NCI-H146 treated with DMSO at 0.1 percent for 48 hours (cell line): Measurements from ENCODE around the gene ENDOG.
"Not testable (repeated sequence)": the region's sequence is repeated elsewhere in the genome, so short reads cannot be mapped to it uniquely, and the experiment has no call there.

Source experiments
- DNase-seq: peaks from one replicate; lab custom pipeline; 2025; ENCODE audit not compliant: unreplicated experiment; lab: John Stamatoyannopoulos, UW

The ENDOG gene

DNA sequence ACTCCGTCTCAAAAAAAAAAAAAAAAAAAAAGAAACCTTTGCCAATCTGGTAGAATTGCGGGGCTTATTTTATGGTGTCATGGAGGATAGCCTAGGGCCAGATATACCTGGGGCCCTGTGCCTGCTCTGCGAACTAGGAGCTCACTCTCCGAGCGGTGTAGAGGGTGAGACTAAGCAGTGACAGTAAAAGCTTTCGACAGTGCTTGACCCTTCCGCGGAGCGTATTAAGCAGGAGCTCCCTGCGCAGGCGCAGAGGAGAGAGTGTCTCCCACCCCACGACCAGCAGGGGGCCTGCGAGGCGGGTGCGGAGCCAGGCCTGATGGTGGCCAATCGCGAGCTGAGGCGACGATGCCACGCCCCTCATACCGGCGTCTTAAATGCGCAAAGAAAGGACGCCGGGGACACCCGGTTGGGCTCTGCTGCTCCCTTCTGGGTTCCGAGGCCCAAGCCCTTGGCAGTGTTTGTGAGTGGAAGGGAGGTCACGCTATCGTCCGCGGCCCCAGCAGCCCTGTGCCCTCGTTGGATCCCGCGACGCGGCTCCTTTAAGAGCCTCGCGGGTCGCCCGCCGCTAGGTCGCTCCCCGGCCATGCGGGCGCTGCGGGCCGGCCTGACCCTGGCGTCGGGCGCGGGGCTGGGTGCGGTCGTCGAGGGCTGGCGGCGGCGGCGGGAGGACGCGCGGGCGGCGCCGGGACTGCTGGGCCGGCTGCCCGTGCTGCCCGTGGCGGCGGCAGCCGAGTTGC lies at the start of gene ENDOG:
TSS of gene ENDOG (plus strand) at position 402 of the 740 bp plus-strand sequence. CDS start at position 587, 185 bp downstream.
- peak; percentile 82 for DNase-seq

DNA sequence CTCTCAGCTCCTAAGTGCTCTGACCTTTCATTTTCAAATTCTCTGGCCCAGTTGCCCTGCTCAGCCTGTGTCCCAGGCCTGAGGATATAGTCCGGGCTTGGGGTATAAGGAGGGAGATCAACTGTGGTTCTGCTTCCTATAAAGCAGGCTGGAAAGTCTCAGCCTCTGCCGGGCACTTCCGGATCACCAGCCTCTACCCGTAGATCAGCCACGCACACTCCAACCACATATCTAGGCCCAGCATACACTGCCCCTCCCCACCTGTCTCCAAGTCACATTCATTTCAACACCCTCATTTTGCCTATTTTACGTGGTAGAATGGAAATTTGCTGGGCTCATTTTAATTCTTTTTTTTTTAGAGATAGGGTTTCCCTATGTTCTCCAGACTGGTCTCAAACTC lies 49.7 kb upstream of the ENDOG start:
- no peak for DNase-seq

DNA sequence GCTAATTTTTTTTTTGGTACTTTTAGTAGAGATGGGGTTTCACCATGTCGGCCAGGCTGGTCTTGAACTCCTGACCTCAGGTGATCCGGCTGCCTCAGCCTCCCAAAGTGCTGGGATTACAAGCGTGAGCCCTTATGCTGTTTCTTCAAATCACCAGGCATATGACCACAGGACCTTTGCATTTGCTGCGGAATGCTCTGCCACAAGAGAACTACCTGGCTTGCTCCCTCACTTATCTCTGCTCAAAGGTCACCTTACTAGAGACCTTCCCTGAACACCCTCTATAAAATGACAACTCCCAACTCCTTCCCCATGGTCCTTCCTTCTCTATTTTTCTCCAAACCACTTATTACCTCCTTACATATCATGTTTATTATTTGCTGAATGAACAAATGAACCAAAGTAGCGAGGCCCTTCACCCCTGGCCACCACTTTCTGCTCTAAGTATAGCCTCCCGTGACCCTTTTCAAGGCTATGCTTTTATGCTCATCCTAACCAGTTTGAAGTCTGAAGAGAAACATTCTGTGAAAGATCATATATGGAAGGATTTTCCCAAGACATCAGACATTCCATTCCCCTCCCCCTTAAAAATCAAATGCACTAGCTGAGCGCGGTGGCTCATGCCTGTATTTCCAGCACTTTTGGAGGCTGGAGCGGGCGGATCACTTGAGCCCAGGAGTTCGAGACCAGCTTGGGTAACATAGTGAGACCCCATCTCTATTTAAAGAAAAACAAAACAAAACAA lies 47.8 kb upstream of the ENDOG start:
- no peak for DNase-seq

DNA sequence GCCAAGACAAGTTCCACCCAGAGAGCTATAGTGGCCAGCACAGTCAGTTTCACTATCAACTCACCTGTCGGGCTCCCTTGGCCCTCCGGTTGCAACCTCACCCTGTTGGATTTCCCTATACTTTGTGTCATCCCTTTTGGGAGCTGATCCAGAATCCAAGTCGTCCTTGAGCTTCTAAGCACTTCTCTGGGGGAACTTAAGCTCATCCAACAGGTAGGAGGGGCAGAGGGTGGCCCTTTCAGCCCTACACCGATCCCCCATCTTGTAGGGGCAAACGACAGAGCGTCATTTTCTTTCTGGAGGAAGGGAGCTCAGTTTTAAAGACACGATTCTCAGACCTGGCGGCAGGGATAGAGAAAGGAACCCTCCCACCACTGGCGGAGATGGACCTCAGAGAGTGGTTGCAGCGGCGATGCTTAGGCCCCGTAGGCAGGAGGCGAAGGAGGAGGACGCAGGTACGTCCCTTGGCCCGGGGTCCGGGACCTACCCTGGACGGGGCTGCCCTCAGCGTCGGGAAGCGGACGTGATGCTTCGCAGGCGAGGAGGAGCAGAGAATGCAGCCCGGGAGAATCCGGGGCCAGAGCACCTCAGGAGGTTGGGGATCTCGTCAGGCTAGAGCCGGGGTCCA lies 47.1 kb upstream of the ENDOG start:
- no peak for DNase-seq

DNA sequence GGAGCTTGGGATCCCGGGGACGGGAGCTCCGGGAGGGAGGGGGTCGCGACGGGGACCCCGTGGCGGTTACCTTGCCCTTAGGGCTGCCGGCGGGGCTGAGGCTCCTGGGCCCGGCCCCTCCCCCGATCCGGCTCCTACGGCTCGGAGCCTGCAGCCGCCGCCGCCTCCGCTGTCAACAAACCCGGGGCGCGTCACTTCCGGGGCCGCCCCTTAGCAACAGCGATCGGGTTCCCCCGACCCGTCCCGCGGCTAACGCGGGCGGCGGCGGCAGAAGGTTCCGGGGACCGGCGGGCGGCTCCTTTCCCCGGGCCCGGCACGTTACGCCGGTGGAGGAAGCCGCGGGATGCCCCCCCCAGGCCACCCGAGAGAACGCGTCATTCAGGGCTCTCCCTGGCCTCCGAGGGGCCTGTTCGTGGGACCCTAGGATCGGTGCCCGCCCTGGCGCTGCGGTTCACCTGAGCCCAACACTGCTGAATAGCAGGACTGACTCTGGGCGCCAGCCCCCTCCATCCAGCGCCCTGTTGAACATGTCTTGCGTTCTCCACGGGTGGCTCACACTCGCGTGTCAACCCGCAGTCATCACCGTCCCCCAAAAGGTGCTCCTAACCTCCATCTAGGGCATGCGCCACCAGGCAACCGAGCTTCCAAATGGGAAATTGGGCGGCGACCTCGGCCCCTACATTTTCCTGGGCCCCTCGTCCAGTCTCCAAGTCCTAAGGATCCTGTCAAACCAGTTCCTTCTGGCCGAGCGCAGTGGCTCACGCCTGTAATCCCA lies 46.4 kb upstream of the ENDOG start, which contains the start of gene ZER1:
TSS of gene ZER1 (minus strand) at position 183 of the 775 bp plus-strand sequence. CDS start 16,362 bp downstream, outside the sequence.
- peak; percentile 53 for DNase-seq

DNA sequence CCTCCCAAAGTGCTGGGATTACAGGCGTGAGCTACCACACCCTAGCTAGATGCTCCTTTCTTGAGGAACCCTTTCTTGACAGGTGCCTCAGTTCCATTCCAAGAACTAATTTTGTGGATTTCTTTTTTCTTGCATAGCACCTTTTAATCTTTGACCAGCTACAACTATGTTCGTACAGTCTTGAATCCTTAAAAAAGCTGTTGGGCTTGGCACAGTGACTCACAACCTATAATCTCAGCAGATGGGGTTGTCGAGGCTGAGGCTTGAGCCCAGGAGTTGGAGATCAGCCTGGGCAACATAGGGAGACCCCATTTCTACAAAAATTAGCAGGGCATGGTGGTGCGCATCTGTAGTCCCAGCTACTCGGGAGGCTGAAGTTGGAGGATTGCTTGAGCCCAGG lies 45.3 kb upstream of the ENDOG start:
- no peak for DNase-seq

DNA sequence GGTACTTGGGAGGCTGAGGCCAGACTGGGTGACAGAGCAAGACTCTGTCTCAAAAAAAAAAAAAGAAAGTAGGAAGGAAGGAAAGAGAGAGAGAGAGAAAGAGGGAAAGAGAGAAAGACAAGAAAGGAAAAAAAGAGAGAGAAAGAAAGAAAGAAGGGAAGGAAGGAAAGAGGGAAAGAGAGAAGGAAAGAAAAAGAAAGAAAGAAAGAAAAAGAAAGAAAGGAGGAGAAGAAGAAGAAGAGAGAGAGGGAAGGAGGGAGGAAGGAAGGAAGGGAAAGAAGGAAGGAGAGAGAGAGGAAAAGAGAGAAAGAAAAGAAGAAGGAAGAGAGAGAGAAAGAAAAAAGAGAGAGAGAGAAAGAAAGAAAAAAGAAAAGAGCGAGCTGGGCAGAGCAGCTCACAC lies 43.5 kb upstream of the ENDOG start:
- DNase-seq = no peak

DNA sequence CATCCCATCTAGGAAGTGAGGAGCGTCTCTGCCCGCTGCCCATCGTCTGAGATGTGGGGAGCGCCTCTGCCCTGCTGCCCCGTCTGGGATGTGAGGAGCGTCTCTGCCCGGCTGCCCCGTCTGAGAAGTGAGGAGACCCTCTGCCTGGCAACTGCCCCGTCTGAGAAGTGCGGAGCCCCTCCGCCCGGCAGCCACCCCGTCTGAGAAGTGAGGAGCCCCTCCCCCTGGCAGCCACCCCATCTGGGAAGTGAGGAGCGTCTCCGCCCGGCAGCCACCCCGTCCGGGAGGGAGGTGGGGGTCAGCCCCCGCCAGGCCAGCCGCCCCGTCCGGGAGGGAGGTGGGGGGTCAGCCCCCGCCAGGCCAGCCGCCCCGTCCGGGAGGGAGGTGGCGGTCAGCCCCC lies 38.2 kb upstream of the ENDOG start:
- DNase-seq = not testable (repeated sequence)

DNA sequence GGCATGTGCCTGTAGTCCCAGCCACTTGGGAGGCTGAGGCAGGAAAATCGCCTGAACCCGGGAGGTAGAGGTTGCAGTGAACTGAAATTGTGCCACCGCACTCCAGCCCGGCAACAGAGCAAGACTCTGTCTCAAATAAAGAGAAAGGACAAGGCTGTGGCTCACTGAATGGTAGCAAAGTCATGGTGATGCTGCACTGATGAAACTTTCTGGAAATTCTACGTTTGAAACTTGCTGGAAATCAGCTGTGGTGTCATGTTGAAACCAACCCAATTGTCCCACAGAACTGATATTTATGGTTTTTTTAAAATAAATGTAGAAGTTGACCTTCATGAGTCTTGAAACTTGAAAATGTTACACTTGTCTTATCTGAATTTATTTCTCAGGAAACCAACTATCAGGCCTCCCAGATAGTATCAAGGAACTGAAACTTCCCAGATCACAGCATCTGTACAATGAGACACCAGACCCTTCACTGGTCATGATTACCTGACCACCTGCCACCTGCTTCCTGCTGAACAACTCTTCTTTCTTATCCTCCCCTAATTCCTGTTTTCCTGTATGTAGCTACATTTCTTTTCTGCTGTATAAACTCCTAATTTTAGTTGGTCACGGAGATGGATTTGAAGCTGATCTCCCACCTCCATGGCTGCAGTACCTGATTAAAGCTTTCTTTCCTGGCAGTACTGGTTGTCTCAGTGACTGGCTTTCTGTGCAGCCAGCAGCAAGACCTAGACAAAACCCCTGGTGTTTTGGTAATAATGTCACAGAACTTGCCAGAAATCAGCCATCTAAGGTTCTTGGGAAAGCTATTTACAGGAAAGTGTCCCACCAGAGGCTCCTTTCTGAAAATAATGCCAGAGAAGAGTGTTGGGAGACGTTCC lies 36.9 kb upstream of the ENDOG start:
- no peak for DNase-seq

DNA sequence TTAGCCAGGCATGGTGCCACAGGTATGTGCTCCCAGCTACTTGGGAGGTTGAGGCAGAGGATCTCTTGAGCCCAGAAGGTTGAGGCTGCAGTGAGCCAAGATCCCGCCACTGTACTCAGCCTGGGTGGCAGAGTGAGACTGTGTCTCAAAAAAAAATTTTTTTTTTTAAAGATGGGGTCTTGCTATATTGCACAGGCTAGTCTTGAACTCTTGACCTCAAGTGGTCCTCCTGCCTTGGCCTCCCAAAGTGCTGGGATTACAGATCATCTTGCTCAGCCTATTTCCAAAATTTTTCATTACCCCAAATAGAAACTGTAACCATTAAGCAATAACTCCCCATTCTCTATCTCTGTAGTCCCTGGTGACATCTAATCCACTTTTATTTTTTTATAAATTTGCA lies 35.6 kb upstream of the ENDOG start:
- DNase-seq = no peak

DNA sequence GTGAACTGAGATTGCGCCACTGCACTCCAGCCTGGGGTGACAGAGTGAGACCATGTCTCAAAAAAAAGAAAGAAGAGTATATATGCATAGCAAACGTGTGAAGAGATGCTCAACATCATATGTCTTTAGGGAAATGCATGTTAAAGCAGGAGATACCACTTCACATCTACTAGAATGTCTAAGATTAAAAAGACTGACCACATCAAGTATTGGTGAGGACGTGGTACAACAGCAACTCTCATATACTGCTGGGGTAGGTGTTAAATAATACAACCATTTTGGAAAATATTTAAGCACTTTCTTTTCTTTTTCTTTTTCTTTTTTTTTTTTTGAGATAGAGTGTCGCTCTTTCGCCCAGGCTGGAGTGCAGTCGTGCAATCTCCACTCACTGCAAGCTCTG lies 32.9 kb upstream of the ENDOG start:
- DNase-seq = no peak

DNA sequence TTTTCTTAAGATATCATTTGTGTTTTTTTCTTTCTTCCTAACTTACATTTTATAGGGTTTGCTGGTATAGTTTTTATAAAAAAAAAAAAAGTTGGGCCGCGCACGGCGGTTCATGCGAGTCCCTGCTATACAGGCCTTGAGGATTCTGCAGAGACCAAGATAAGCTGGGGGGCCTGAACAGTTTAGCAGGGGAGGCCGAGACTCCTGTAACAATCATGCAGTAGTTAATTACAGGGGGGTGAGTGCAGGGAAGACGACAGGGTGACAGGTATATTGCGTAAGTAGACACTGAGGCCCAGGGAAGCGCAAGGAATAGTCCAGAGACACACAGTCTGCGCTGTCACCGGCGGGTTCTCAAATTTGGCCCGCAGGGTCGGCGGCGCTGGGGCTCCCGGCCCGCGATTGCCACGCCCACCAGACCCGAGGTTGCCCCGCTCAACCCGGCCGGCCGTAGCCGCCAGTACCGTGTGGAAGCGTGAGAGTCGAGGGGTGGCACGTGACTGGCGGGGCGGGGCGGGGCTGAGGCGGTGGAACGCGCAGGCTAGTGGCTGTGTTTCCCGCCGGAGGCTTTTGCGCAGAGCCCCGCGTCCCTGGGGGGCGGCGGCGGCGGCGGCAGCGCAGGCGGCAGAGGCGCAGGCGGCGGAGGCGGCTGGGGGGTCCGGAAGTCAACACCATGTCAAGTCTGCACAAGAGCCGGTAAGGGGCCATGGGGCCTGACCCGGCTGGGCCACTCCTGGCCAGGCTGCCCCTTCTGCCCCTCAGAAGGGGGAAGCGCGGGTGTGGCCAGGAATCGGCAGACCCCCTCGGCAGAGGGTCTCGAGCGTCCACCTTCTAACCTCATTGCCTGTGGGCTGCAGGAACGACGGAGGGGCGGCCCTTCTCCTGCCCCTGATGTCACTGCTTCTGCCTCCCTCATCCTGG lies 31.4 kb upstream of the ENDOG start, which contains the start of gene TBC1D13:
TSS of gene TBC1D13 (plus strand) at position 573 of the 921 bp plus-strand sequence. CDS start at position 674, 101 bp downstream.
- peak; percentile 63 for DNase-seq

DNA sequence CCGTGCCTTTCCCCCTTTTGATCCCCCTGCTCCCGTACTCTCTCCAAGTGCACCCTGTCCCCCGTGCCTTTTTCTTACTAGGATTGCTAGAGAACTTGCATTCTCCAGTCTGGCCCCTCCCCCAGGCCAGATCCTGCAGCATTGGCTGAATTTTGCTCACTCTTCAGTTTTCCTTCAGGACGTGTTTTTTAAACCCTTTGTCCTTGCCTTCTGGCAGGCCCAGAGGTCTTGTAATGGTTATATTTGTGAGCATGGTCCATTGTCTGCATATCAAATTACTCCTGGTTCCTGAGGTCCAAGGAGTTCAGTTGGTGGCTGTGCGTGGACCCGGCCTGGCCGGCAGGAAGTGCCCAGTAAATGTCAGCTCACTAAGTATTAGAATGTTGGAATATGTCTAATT lies 30.6 kb upstream of the ENDOG start:
- no peak for DNase-seq

DNA sequence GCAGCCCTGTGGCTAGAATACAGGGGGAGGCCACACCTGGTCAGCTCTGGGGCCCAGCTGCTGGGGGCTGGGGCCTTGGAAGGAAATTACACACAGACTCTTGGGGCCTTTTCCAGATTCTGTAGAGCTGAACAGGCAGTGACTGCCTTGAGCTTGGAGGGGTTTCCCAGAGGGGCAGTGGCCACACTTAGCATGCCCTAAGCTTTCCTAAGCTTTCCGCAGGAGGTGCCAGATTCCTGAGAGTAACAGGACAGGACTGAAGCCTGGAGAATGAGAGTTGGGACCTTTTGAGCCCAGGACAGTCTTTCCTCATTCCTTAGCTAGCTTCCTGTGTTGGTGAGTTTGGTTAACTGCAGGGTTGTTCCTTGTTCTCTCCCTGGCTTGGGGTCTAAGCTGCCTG lies 29.9 kb upstream of the ENDOG start:
- no peak for DNase-seq

DNA sequence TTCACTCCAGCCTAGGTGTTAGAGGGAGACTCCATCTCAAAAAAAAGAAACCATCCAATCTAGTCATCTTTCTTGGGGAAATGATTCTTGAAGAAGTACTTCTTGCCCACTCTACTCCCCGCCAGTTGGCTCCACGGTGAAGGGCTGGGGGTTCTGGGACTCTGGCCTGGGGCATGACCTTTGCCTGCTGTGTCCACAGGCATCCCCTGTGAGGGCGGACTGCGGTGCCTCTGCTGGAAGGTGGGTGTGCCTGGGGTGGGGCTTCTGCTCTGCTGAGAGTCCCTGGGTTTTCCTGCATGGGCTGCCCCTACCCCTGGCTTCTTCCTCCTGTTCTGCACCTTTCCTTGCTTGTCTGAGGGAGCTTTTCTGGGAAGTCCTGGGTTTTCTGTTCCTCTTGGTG lies 27.8 kb upstream of the ENDOG start:
- no peak for DNase-seq

DNA sequence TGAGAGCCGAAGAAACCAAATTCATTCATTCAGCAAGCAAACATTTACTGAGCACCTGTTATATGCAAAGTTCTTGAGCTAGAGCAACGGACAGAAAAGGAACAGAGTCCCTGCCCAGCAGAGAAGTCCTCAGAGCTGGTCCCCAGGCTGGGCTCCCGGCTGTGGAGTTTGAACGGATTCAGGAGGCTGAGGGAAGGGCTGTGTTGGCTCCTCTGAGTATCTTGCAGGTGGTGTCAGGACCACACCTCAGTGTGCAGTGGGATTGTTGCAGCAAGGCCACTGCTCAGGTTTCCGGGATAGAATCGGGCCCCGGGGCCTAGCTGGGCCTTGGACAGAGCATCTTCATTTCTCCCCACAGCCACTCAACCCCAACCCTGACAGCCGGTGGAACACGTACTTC lies 26.2 kb upstream of the ENDOG start:
- no peak for DNase-seq

DNA sequence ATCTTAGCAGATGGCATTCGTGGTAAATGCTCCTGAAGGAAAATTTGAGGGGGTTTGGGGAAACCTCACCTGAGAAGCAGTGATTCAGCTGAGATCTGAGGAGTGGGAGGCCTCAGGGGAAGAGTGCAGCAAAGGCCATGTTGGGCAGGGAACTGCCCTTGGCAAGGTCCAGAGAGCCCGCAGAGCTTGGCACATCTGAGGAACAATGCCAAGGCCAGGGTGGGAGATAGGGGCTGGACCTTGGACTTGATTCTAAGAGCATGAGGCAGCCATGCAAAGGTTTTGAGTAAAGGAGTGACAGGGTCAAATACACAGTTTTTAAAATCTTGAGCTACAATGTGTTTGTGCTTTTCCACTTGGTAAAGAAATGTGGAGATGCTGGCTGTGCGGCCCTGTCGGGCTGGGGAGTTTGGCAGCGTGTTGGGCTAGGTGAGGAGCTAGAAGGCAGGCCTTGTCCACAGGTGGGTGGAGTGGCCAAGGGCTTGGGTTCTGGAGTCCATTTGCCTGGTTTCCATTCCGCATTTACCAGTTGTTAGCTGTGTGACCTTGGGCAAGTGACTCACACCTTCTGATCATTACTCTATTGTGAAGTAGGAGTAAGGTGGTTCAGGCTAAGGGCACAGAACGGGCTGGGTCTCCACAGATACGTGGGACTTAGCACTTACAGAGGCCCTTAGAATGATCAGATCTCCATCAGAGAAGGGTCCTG lies 25.2 kb upstream of the ENDOG start:
- no peak for DNase-seq

DNA sequence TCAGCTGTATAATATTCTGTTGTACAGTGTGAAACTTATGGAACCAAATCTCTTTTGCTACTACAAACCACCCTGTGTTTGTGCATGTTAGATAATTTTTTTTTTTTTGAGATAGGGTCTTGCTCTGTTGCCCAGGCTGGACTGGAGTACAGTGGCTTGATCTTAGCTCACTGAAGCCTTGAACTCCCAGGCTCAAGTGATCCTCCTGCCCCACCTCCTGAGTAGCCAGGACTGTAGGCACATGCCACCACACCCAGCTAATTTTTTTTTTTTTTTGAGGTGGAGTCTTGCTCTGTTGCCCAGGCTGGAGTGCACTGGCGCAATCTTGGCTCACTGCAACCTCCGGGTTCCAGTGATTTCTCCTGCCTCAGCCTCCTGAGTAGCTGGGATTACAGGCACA lies 23.3 kb upstream of the ENDOG start:
- DNase-seq = not testable (repeated sequence)
